ENCODE results near the gene USP12.
"Not testable (repeated sequence)": the region's sequence is repeated elsewhere in the genome, so short reads cannot be mapped to it uniquely, and the experiment has no call there.

Gene USP12

GRCh38 chr13:27123445-27123844 is 48.2 kb downstream of the USP12 start:
- DNase-seq (ENCODE audit: low read depth in 3 of 3) = not testable (repeated sequence)

- DNase-seq (ENCODE audit: low read depth in 3 of 3) = no peak
Measured at GRCh38 chr13:27122036-27122435, 49.6 kb downstream of the USP12 start.

GRCh38 chr13:27120811-27121210 is 50.8 kb downstream of the USP12 start:
- DNase-seq (ENCODE audit: low read depth in 3 of 3) = no peak

- no peak for DNase-seq (ENCODE audit: low read depth in 3 of 3)
Measured at GRCh38 chr13:27120011-27120410, 51.6 kb downstream of the USP12 start.

- no peak for DNase-seq (ENCODE audit: low read depth in 3 of 3)
Measured at GRCh38 chr13:27118428-27119054, 53.1 kb downstream of the USP12 start.

- DNase-seq (ENCODE audit: low read depth in 3 of 3) = no peak
Measured at GRCh38 chr13:27117952-27118351, 53.7 kb downstream of the USP12 start.

GRCh38 chr13:27117158-27117557 is 54.5 kb downstream of the USP12 start:
- DNase-seq (ENCODE audit: low read depth in 3 of 3) = no peak

GRCh38 chr13:27113436-27113835 is 58.2 kb downstream of the USP12 start:
- DNase-seq (ENCODE audit: low read depth in 3 of 3) = no peak

GRCh38 chr13:27112006-27112405 is 59.6 kb downstream of the USP12 start:
- DNase-seq (ENCODE audit: low read depth in 3 of 3) = no peak

GRCh38 chr13:27110056-27110746 is 61.4 kb downstream of the USP12 start:
- DNase-seq (ENCODE audit: low read depth in 3 of 3) = no peak

GRCh38 chr13:27106144-27106543 is 65.5 kb downstream of the USP12 start:
- DNase-seq (ENCODE audit: low read depth in 3 of 3) = no peak

GRCh38 chr13:27104606-27105005 is 67.0 kb downstream of the USP12 start:
- no peak for DNase-seq (ENCODE audit: low read depth in 3 of 3)

- DNase-seq (ENCODE audit: low read depth in 3 of 3) = no peak
Measured at GRCh38 chr13:27101847-27102246, 69.8 kb downstream of the USP12 start.

GRCh38 chr13:27101289-27101688 is 70.3 kb downstream of the USP12 start:
- no peak for DNase-seq (ENCODE audit: low read depth in 3 of 3)

GRCh38 chr13:27097691-27098090 is 73.9 kb downstream of the USP12 start:
- DNase-seq (ENCODE audit: low read depth in 3 of 3) = no peak

GRCh38 chr13:27091451-27091850 is 80.2 kb downstream of the USP12 start:
- DNase-seq (ENCODE audit: low read depth in 3 of 3) = no peak

- no peak for DNase-seq (ENCODE audit: low read depth in 3 of 3)
Measured at GRCh38 chr13:27088619-27089018, 83.0 kb downstream of the USP12 start.

GRCh38 chr13:27086599-27087265 is 84.9 kb downstream of the USP12 start:
- DNase-seq (ENCODE audit: low read depth in 3 of 3) = no peak

GRCh38 chr13:27083183-27083582 is 88.4 kb downstream of the USP12 start:
- no peak for DNase-seq (ENCODE audit: low read depth in 3 of 3)

- DNase-seq (ENCODE audit: low read depth in 3 of 3) = no peak
Measured at GRCh38 chr13:27081893-27082679, 89.5 kb downstream of the USP12 start.

- DNase-seq (ENCODE audit: low read depth in 3 of 3) = no peak
Measured at GRCh38 chr13:27080018-27080948, 91.3 kb downstream of the USP12 start.
